OCI-LY3 (cell line): Measurements from ENCODE around the gene SCFD1.

Source experiments
- EZH2phosphoT487 ChIP-seq: fragments of 200-600 bp; shearing (Covaris generic); IDR thresholded peaks from 2 replicates; pipeline ENCODE4 v1.6.1; 2018; ENCODE audit warnings: antibody characterized with exemption, mixed run types, low read depth
- TF ChIP-seq, protein P1 (sequence below): fragments of 200-600, 300-600 bp; sonication (generic); IDR thresholded peaks from 2 replicates; pipeline ENCODE4 v1.5.1; 2014; ENCODE audit warnings: antibody characterized with exemption, low read length, low read depth

DNA sequence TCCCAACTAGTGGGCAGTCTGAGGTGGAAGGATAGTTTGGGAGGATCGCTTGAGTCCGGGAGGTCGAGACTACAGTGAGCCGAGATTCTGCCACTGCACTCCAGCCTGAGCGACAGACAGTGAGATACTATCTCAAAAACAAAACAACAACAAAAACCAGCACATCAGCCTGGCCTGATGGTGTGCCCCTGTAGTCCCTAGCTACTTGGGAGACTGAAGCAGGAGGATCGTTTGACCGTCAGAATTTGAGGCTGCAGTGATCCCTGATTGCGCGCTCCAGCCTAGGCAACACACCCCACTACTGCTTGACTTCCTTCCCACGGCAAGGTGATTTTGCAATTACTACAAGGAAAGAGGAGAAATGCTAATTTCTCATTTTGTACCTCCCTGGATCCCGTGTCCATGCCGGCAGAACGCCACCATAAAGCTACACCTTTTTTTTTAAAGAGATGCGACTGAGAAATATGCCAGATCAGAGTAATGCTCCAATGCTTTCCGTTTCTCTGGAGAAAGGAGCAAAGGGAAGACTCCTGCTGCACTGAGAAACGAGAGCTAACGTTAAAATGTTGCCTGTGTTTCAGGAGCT, 672 bp upstream of the SCFD1 start:
- TF ChIP-seq, protein P1, sequence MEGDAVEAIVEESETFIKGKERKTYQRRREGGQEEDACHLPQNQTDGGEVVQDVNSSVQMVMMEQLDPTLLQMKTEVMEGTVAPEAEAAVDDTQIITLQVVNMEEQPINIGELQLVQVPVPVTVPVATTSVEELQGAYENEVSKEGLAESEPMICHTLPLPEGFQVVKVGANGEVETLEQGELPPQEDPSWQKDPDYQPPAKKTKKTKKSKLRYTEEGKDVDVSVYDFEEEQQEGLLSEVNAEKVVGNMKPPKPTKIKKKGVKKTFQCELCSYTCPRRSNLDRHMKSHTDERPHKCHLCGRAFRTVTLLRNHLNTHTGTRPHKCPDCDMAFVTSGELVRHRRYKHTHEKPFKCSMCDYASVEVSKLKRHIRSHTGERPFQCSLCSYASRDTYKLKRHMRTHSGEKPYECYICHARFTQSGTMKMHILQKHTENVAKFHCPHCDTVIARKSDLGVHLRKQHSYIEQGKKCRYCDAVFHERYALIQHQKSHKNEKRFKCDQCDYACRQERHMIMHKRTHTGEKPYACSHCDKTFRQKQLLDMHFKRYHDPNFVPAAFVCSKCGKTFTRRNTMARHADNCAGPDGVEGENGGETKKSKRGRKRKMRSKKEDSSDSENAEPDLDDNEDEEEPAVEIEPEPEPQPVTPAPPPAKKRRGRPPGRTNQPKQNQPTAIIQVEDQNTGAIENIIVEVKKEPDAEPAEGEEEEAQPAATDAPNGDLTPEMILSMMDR = no peak
- no peak for TF ChIP-seq EZH2phosphoT487
